GM19372 (cell line): ENCODE measurements around the gene AKAP8.
A peak's percentile ranks its signal among the peaks of the same experiment; 100 is the strongest.
"Not testable (repeated sequence)": the region's sequence is repeated elsewhere in the genome, so short reads cannot be mapped to it uniquely, and the experiment has no call there.

Source experiments
- ATAC-seq: cut with Tn5 transposase; IDR thresholded peaks from one replicate; pipeline ENCODE4 v1.9.1; 2021; ENCODE audit warnings: mild to moderate bottlenecking, low read depth, moderate library complexity; ENCODE audit not compliant: unreplicated experiment

The AKAP8 gene

GRCh38 chr19:15379083-15379998 is at the start of gene AKAP8:
TSS of gene AKAP8 (minus strand) at chr19:15379787. CDS start at chr19:15379731, 56 bp downstream.
- ATAC-seq: peak; percentile 85

- no peak for ATAC-seq
These were observed 48.4 kb upstream of the AKAP8 start for GRCh38 chr19:15427991-15428471.

- no peak for ATAC-seq
These were observed 47.7 kb upstream of the AKAP8 start for GRCh38 chr19:15427350-15427700.

- no peak for ATAC-seq
These were observed 47.1 kb upstream of the AKAP8 start for GRCh38 chr19:15426485-15427349.

- no peak for ATAC-seq
These were observed 45.8 kb upstream of the AKAP8 start for GRCh38 chr19:15425321-15425950.

GRCh38 chr19:15424692-15425272 is 45.2 kb upstream of the AKAP8 start:
- no peak for ATAC-seq

GRCh38 chr19:15424121-15424520 is 44.5 kb upstream of the AKAP8 start:
- ATAC-seq: no peak

- ATAC-seq: no peak
These were observed 43.5 kb upstream of the AKAP8 start for GRCh38 chr19:15423130-15423529.

GRCh38 chr19:15422296-15423075 is 42.9 kb upstream of the AKAP8 start:
- ATAC-seq: no peak

GRCh38 chr19:15421721-15422260 is 42.2 kb upstream of the AKAP8 start:
- no peak for ATAC-seq

- no peak for ATAC-seq
These were observed 41.6 kb upstream of the AKAP8 start for GRCh38 chr19:15421136-15421695.

- ATAC-seq: no peak
These were observed 39.9 kb upstream of the AKAP8 start for GRCh38 chr19:15419413-15420025.

- peak; percentile 96 for ATAC-seq
These were observed 39.2 kb upstream of the AKAP8 start, which contains the start of gene AKAP8L for GRCh38 chr19:15418579-15419412. TSS of gene AKAP8L (minus strand) at chr19:15418988. CDS start at chr19:15418923, 65 bp downstream.

- no peak for ATAC-seq
These were observed 38.6 kb upstream of the AKAP8 start for GRCh38 chr19:15418231-15418578.

GRCh38 chr19:15417699-15418098 is 38.1 kb upstream of the AKAP8 start:
- no peak for ATAC-seq

GRCh38 chr19:15412832-15413231 is 33.2 kb upstream of the AKAP8 start:
- no peak for ATAC-seq

GRCh38 chr19:15411351-15411750 is 31.8 kb upstream of the AKAP8 start:
- ATAC-seq: not testable (repeated sequence)

- ATAC-seq: no peak
These were observed 25.2 kb upstream of the AKAP8 start for GRCh38 chr19:15404780-15405211.
